Globus pallidus (tissue), 1 donor: ENCODE measurements around the gene ITPR1.

Source experiments
- DNase-seq: peaks from one replicate; pipeline ENCODE4 v3.0.0-alpha.2; 2015; ENCODE audit warnings: low spot score

Gene ITPR1

GRCh38 chr3:4855676-4856075, 362.5 kb downstream of the ITPR1 start:
- no peak for DNase-seq

GRCh38 chr3:4856136-4856535, 363.0 kb downstream of the ITPR1 start:
- DNase-seq, result no peak

- DNase-seq, result no peak
Measured at GRCh38 chr3:4856564-4856963, 363.4 kb downstream of the ITPR1 start.

DNA sequence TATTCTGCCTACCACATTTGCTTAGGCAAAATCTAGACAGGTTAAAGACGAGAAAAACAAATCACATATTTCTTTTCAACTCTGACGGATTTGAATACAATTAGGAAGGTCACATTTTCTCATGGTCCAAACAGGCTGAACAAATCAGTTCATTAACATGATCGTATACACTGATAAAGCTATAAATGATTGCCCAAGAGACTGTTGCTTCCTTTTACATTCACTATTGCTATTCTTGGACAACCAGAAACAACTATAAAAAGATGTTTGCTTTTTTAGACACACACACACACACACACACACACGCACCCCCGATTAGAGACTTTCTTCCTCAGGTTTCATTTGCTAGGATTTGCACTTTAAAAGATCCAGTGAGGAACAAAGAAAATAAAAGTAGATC, 363.8 kb downstream of the ITPR1 start:
- DNase-seq, result no peak

- DNase-seq, result no peak
Measured at GRCh38 chr3:4859788-4860187, 366.6 kb downstream of the ITPR1 start.

DNA sequence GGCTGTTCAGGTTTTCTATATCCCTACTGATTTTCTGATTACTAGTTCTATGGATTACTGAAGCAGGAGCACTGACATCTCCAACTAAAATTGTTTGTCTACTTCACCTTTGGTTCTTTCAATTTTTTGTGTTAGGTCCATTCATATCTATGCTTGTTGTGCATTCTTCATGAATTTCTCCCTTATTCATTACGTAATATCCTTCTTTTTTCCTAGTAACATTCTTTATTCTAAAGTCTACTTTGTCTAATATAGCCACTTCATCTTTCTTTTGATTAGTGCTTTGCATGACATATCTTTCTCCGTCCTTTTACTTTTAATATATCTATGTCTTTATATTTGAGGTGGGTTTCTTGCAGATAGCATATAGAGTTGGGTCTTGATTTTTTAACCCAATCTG, 369.8 kb downstream of the ITPR1 start:
- DNase-seq, result no peak

GRCh38 chr3:4864503-4864902, 371.4 kb downstream of the ITPR1 start:
- DNase-seq, result no peak

GRCh38 chr3:4865714-4866113, 372.6 kb downstream of the ITPR1 start:
- no peak for DNase-seq

- DNase-seq, result no peak
Measured at GRCh38 chr3:4866866-4867265, 373.7 kb downstream of the ITPR1 start.

- DNase-seq, result no peak
Measured at GRCh38 chr3:4877173-4877787, 384.1 kb downstream of the ITPR1 start.

DNA sequence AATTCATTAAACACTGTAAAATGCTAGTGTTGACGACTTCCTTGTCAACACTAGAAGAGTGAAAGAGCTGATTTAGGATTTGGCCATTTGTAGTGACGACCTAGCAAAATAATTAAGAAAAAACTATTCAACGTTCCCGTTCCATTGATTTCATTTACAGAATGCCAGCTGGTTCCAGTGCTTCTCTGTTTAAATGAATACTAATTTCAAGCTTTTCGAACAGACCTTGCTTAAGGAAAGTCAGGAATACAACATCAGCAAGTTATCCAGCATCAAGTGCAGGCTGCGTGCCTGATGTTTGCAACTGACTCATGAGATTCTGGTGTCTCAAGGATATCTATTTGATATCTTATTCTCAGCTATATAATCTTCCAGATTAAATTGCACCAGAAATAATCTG, 387.7 kb downstream of the ITPR1 start:
- DNase-seq, result no peak

DNA sequence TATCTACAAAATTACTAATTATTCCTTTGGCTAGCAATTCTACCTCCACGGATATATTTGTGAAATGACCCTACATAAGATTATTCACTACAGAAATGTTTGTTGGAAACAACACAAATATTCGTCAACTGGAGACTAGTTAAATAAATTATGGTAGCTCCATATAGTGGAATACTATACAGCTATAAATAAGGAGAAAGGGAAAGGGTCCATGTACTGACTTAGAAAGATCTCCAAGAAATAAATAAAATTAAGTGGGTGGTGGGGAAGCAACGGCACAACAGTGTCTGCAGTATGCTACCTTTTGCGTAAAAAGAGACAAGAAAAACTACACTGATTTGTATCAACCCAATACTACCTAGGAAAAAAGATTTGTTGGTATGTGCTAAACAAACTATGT, 389.4 kb downstream of the ITPR1 start:
- DNase-seq, result no peak

DNA sequence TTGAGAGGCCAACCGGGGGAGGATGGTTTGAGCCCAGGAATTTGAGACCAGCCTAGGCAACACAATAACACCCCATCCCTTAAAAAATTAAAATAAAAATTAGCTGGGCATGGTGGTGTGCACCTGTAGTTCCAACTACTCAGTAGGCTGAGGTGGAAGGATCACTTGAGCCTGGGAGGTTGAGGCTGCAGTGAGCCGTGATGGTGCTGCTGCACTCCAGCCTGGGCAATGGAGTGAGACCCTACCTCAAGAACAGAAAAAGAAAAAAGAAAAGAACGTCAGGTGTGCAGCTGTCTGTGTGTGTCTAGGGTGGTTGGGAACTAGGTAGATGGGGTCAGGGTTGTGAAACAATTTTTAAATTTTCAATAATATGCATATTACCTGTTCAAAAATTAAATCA, 389.9 kb downstream of the ITPR1 start:
- no peak for DNase-seq

- no peak for DNase-seq
Measured at GRCh38 chr3:4884888-4885287, 391.7 kb downstream of the ITPR1 start.

DNA sequence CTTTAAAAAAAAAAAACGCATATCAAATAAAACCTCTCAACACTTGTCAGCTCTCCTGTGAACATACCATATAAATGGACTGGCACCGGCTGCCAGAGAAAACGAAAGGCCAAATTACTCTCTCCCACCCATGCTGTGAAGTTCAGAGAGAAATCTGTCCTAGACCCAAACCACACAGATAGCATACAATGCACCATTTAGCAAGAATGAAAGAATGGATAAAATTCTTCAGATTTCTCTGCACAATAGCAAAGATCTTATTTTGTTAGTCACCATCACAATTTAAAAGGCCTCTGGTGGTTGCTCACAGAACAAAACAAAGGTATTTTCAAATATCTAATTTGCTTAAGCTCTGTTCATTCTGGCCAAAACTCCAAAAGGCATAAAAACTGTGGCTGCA, 392.2 kb downstream of the ITPR1 start:
- DNase-seq, result no peak

DNA sequence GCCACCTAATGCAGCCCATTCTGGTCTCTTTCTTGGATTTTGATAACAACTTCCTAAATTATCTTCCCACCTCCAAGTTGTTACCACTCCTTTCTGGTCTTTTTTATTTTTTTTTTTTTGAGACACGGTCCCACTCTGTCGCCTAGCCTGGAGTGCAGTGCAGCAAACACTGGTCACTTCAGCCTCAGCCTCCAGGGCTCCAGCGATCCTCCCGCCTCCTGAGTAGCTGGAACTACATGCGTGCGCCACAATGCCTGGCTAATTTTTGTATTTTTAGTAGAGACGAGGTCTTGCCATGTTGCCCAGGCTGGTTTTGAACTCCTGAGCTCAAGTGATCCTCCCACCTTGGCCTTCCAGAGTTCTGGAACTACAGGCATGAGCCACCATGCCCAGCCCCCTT, 393.3 kb downstream of the ITPR1 start:
- DNase-seq, result no peak

DNA sequence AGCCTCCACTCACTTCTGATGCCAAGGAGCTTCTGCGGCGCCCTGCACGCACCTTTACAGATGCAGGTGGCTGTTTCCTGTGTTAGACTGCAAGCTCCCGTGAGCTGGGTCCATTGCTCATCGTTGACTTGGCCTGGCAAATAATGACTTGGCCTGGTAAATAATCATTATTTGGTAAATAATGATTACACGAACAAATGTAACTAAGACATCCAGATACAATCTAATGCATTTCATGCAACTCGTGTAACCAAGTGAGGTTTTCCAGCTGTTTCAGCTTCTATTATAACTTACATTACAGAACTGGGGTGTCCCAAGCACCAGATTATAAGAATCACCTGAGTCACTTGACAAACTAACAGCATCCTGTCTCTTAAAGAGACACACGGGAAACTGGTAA, 394.0 kb downstream of the ITPR1 start:
- DNase-seq, result no peak

GRCh38 chr3:4888913-4889846, 396.0 kb downstream of the ITPR1 start:
- no peak for DNase-seq

- no peak for DNase-seq
Measured at GRCh38 chr3:4889896-4890295, 396.7 kb downstream of the ITPR1 start.

DNA sequence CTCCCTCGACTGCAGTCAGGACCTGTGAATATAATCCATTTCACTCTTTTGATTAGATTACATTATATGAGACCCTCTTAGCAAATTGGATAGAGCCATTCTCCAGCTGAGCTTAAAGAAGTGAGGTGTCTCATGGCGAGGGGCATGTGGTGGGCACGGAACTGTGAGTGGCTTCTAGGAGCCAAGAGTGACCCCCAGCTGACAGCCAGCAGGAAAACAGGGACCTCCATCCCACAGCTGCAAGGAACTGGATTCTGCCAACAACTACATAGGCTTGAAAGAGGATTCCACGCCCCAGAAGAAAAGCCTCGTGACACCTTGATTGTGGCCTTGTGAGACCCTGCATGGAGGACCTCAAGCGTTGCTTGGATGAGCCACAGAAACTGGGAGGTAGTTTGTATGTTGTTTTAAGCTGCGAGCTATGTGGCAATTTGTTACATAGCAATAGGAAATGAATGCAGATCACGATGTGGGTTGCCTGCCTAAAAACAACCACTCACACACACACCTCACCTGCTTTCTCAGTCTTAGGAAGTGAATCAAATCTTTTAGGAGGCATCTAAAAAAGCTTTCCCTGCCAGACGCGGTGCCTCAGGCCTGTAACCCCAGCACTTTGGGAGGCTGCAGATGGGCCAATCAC, 401.9 kb downstream of the ITPR1 start:
- DNase-seq, result no peak

DNA sequence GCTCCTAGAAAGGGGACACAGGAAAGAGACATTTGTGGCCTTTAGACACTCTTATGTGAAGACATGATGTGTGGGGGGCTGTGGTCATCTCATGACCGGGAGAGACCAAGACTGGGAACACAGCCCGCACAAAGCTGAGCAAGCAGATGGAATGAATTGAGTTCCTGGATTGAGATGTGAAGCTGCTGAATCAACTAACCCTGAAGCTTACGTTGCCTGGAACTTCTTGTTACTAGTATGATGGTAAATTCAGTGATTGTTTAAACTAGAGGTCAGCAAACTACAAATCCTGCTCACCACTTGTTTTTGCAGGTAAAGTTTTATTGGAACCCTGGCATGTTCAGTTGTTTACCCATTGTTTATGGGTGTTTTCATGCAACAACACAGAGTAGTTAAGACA, 402.7 kb downstream of the ITPR1 start:
- DNase-seq, result no peak
